Measurements from ENCODE around the gene MIA3.

GRCh38 chr1:222623458-222623857, 5.6 kb downstream of the MIA3 start:
- TF ChIP-seq CTCF (IDR thresholded peaks at IDR 0.05) (no peak), POLR2AphosphoS5 (IDR thresholded peaks at IDR 0.05) (no peak), POLR2A (IDR thresholded peaks at IDR 0.05) (no peak)

Measured in prostate gland (tissue), 2 donors.